GM12892 (cell line): ENCODE data around the gene PAPSS2.

Experiments
- DNase-seq: peaks from one replicate; pipeline ENCODE4 v3.0.0; 2011; ENCODE audit not compliant: insufficient read length
- FAIRE-seq: peaks from 2 replicates; lab custom pipeline; 2011; peaks lifted over from hg19 to GRCh38; lab: Jason Lieb, UNC
- POLR2A ChIP-seq: IDR thresholded peaks from 2 replicates; pipeline ENCODE4 v1.6.1; 2011; ENCODE audit warnings: low read depth, low read length, control low read depth
- POLR2AphosphoS5 ChIP-seq: IDR thresholded peaks from 2 replicates; pipeline ENCODE4 v1.6.1; 2011; ENCODE audit warnings: low read depth, low read length, control low read depth
- TAF1 ChIP-seq: IDR thresholded peaks from 2 replicates; pipeline ENCODE4 v1.6.1; 2011; ENCODE audit warnings: low read depth, mild to moderate bottlenecking, control low read depth, low read length, borderline replicate concordance

The PAPSS2 gene

DNA sequence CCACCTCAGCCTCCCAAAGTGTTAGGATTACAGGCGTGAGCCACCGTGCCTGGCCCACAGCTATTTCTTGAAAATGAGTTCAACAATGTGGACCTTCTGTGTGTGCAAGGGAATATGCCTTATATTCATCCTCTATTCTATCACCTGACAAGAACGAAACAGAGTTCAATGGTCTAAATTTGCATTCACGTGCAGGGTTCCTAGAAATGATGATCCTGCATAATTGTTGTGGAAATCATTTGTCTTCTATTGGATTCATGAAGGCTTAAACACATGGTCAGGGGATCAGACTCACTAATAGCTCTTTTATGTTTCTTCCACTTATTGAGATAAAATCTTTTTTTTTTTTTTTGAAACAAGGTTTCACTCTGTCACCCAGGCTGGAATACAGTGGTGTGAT is 23.7 kb downstream of the PAPSS2 start:
- FAIRE-seq (no peak), DNase-seq (no peak)
- TF ChIP-seq POLR2AphosphoS5 (no peak), POLR2A (no peak), TAF1 (no peak)

DNA sequence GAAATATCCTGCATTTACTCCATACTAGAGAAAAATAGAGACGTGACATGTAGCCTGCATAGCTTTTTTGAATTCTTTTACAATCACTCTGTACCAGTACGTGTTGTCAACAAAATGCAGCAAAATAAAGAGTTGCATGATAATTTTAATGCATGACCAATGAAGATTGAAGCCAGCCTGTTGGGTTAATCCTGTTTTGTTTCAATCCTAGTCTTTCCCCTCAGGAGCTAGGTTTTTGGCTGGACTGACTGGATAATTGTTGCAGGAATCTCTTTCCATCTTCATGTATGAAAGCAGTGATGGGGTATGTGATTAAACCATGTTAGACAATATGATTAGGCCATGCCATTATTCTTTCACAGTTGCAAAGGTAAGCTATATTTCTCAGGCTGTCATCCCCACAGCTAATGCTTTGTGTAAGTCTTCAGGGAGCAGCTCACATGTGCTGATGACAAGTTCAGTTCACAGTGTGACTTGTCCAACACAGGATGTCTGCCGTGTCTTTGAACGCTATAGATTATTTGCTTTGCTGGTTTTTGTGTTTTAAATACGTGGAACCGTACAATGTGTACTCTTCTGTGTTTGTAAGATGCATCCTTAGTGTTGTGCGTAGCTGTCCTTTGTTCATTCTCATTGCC is 24.4 kb downstream of the PAPSS2 start:
- FAIRE-seq (no peak), DNase-seq (no peak)
- TF ChIP-seq TAF1 = no peak
- no peak for TF ChIP-seq POLR2AphosphoS5
- no peak for TF ChIP-seq POLR2A

DNA sequence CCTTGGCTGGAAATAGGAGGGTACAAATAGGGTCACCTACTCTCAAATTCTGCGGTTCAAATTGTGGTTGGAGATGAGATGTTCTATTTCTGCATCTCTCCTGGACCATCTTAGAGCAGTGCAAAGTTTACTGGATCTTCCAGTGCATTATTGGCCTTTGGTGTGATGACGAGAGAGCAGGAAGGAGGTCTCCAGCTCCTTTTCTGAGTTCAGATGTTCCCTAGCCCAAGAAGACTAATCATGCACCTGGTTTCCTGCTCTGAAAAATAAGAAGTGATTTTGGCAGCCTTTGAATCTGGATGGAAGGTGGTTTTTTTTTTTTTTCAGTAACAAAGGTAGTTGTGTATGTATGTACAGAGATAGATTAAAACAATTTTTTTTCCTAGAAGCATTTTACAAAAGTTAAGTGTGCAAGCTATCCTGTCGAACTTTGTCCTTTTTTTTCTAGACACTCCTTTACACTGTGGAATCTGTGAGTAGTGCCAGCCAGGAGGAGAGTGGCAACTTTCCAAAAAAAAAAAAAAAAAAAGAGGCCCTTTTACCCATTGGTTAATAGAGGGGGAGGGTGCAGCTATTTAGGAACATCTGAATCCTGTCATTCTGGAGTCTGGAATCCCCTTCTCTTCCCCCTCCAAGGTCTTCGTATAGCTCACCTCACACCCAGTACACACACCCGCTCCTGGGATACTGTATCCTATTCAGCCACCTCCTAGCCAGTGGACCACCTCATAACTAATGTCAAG is 26.3 kb downstream of the PAPSS2 start:
- no peak for DNase-seq
- TF ChIP-seq POLR2A (no peak), TAF1 (no peak), POLR2AphosphoS5 (no peak)
- no peak for FAIRE-seq

DNA sequence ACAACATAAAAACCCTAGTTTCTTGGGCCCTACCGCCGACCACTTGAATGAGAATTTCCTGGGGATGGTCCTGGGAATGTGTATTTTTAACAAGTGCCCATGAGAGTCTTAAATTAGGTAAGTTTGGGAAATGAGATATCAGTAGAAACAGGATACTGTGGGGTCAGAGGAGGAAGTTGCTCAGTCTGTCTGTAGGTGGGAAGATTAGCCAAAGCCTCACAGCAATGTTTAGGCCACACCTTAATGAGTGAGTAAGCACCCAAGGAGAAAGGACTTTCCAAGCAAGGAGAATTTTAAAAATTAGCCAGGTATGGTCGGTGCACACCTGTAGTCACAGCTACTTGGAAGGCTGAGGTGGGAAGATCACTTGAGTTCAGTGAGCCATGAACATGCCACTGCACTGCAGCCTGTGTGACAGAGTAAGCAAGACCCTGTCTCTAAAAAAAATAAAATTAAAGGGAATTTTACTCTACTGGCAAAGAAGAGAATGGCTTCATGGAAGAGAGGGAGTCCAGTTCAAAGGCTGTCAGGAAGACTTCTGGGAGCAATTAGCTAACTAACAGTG is 31.9 kb downstream of the PAPSS2 start:
- TF ChIP-seq TAF1 (no peak), POLR2AphosphoS5 (no peak), POLR2A (no peak)
- DNase-seq (no peak), FAIRE-seq (peak; percentile 48)

DNA sequence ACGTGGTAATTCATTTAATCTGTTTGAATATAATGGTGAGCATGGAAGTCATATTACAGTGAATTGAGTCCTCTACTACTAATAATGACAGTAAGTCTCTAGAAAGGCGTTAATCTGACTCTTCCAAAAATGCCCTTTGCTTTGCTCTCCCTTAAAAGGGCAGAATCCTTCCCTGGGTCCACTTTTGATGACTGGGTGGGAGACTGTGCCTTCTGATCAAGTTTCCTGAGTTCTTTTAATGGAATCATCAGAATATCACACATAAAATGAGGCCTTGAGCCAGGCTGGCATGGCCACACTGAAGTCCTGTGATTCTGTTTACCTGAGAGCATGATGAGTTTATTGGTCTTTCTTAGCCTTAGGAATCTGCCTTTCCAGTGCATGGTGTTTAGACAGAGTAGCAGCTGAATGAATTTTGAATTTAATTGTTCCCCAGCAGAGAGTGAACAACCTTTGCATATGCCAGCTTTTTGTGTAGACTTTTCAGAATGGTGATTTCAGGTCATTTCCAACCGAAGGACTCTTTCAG is 33.3 kb downstream of the PAPSS2 start:
- FAIRE-seq (no peak), DNase-seq (no peak)
- TF ChIP-seq TAF1 = no peak
- TF ChIP-seq POLR2A = no peak
- no peak for TF ChIP-seq POLR2AphosphoS5

DNA sequence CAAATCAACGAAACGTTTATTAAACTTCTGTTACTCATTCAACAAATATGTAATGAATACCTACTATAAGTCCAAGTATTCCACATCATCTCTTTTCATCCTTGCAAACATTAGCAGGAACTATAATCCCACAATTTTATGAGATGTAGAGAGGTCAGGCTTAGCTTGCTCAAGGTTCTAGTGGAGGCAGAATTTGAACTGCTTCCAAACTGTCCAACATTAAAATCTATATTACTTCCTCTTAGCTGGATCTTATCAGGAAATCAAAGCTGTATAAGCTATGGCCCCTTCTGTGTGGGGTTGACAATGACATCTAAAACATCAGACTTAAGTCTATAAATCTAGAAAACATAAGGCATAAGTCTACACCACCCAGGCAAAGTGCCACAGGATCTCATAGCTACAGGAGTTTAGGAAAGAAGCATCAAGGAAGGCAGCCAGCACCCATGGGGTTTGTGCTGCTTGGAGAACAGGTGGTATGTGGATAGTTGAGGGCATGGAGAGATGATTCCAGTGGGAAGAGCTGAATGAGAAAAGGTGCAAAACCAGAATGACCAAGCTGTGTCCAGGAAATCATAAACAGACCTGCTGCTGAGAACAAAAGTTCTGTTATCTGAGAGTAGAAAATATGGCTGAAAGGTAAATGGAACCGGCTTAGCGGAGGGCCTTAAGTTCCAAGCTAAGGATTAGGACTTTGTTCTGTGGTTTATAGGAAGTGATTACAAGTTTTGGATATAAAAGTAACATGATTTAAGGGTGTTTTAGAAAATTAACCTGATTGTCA is 34.5 kb downstream of the PAPSS2 start:
- DNase-seq (no peak), FAIRE-seq (no peak)
- TF ChIP-seq TAF1 = no peak
- no peak for TF ChIP-seq POLR2AphosphoS5
- no peak for TF ChIP-seq POLR2A

DNA sequence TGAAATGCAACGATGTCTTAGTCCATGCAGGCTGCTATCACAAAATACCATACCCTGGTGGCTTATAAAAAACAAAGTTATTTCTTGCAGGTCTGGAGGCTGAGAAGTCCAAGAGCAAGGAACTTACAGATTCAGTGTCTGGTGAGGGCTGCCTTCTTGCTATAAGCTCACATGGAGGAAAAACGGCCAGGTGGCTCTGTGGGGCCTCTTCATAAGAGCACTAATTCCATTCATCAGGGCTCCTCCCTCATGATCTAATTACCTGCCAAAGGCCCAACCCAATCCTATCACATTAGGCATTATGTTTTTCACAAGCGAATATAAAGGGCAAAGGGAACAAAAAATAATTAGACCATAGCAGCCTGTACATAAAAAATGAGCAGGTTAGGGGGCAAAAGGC is 35.4 kb downstream of the PAPSS2 start:
- TF ChIP-seq POLR2A = no peak
- TF ChIP-seq POLR2AphosphoS5 = no peak
- TF ChIP-seq TAF1 = no peak
- no peak for DNase-seq
- FAIRE-seq = no peak

DNA sequence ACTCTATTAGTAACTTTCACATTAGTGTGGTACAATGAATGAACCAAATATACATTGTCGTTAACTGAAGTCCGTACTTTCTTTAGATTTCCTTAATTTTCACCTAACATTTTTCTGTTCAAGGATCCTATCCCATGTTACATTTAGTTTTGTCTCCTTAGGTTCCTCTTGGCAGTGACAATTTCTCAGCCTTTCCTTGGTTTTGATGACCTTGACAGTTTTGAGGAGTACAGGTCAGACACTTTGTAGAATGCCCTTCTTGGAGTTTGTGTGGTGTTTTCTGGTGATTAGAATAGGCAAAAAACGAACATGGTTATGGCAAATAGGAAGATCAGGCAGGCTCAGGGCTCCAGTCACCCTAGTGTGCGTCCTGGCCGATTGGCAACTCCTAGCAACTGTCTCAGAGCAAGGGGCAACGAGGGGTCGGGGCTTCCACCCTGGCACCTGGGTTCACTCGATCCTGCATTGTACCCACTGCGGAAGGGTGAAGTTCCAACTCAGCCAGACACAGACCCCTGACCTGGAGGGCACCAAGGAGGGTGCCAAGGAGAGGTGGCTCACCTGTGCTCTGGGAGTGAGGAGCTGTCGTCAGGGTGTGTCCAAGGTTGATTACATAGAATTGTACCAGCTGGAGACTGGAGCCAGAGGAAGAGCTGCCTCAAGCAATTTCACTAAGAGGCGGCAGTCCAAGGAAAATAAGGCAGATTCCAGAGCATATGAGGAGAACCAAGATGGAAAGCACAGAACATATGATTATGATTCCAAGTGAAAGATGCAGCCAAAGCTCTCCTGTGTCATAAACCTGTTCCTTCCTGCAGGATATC is 37.5 kb downstream of the PAPSS2 start:
- no peak for DNase-seq
- FAIRE-seq = no peak
- TF ChIP-seq POLR2A (no peak), POLR2AphosphoS5 (no peak), TAF1 (no peak)

DNA sequence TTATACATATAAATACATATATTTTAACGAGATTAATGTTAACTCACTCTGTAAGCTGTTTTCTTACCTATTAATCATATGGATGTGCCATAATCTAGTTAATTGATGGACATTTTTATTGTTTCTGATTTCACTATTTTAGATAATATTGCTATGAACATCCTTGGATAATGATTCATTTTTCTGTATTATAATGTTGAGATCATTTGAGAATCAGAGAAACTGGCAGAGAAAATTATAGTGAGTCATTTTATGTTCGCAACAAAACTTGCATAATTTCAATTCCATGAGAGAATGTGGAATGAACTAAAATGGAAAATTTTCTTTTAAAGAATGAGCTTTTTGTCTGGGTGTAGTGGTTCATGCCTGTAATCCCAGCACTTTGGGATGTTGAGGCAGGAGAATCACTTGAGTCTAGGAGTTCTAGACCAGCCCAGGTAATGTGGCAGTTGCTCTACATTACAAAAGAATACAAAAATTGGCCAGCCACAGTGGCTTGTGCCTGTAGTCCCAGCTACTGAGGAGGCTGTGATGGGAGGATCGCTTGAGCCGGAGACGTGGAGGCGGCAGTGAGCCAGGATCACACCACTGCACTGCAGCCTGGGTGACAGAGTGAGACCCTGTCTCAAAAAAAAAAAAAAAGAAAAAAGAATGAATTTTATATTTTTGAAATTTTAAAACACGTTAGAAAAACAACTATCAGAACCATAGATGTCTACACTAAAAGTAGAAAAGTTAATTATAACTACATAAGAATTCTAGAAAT is 40.5 kb downstream of the PAPSS2 start:
- TF ChIP-seq POLR2A (no peak), TAF1 (no peak), POLR2AphosphoS5 (no peak)
- FAIRE-seq (no peak), DNase-seq (no peak)

DNA sequence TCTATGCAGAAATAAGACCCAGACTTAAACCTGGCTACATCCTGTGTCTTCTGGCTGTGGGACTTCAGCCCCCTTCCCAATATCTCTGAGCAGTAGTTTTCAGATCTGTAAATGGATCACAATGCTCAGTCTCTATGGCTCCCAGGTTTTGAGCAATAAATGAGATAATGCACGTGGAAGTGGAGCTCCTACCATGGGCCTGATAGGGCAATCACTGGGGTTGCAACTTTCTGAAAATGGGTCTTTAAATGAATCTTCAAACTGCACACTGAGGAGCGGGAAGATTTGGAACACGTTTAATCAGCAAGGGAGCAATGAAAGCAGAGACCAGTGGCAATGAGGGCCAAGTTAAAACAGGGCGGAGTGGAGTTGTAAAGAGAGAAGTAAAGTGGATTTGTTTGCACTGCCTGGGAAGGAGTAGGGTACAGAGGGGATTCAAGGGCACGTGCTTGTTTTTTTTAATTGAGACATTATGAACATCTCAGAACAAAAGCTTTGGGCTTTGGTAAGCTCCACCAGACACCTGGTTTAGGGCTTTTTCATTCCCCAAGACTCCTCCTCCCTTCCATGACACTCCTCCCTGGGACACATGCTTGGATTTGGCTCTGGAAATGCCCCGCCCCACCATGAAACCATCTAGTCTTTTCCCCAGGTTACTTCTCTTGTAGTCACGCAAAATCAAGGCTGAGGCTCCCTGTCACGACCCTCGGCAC is 42.7 kb downstream of the PAPSS2 start:
- no peak for DNase-seq
- TF ChIP-seq POLR2AphosphoS5 (no peak), POLR2A (no peak), TAF1 (no peak)
- FAIRE-seq = no peak

DNA sequence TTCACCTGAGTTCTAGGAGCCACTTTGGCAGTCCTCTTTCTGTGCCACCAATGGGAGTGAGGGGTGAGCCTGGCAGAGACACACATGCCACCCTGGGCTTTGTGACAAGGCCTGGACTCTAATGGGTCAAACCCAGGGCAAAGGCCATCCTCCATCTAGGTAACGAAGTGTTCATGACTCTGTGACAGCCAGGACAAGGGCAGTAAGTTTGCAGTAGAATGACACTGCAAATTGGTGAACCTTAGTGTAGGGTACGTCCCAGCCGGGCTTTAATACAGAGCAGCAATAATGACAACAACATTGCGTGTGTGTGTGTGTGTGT is 43.3 kb downstream of the PAPSS2 start:
- TF ChIP-seq POLR2AphosphoS5 = no peak
- no peak for TF ChIP-seq POLR2A
- no peak for TF ChIP-seq TAF1
- FAIRE-seq (no peak), DNase-seq (no peak)
